Type B pancreatic cell (in vitro differentiated cells): Measurements from ENCODE around the gene IPO13. TPM values are rescaled to one million over a fixed set of nuclear protein-coding genes. Genes with fewer than 3 reads are reported as not detected.
A peak's percentile ranks its signal among the peaks of the same experiment; 100 is the strongest.

Source experiments
- DNase-seq: peaks from one replicate; pipeline ENCODE4 v3.0.0; 2021; ENCODE audit warnings: mixed read lengths; ENCODE audit not compliant: unreplicated experiment; ENCODE audit errors: extremely low spot score
- H3K27ac Mint-ChIP-seq: 2 replicates; pipeline ENCODE4 v1.8.0; 2021; ENCODE audit warnings: mild to moderate bottlenecking, mixed read lengths
- H3K27me3 Mint-ChIP-seq: 2 replicates; pipeline ENCODE4 v1.8.0; 2021; ENCODE audit warnings: mixed read lengths
- H3K36me3 Mint-ChIP-seq: 2 replicates; pipeline ENCODE4 v1.8.0; 2021; ENCODE audit warnings: mixed read lengths
- H3K4me1 Mint-ChIP-seq: one replicate; pipeline ENCODE4 v1.8.0; 2021; ENCODE audit warnings: mixed read lengths; ENCODE audit not compliant: unreplicated experiment
- H3K4me3 Mint-ChIP-seq: 2 replicates; pipeline ENCODE4 v1.8.0; 2021; ENCODE audit warnings: mild to moderate bottlenecking, mixed read lengths
- H3K9me3 Mint-ChIP-seq: 2 replicates; pipeline ENCODE4 v1.8.0; 2021; ENCODE audit warnings: mixed read lengths
- CTCF ChIP-seq: fragments of 200-600 bp; sonication (generic); conservative IDR thresholded peaks from 2 replicates; pipeline ENCODE4 v1.5.0; 2021; ENCODE audit warnings: antibody characterized with exemption, mild to moderate bottlenecking
- total RNA-seq: library from RNA; stranded (reverse); gene quantifications from 2 replicates; pipeline ENCODE4 v1.2.1, GENCODE V29; 2021; ENCODE audit warnings: low replicate concordance

The IPO13 gene
- total RNA-seq, 1 donor from 2014 or later, result 39.4 TPM

- peaks cover 46% of the 10 kb centered on the region for H3K27me3 Mint-ChIP-seq
- DNase-seq, result no peak
- H3K27ac Mint-ChIP-seq, result no peak overlapping the region
- no peaks in the 10 kb centered on the region for H3K36me3 Mint-ChIP-seq
- H3K4me1 Mint-ChIP-seq, result peaks cover 20% of the 10 kb centered on the region
- H3K4me3 Mint-ChIP-seq, result peak overlapping the region; percentile 84
- TF ChIP-seq CTCF, result no peak
- H3K9me3 Mint-ChIP-seq, result no peaks in the 10 kb centered on the region
Measured at GRCh38 chr1:43935711-43936427, 10.9 kb upstream of the IPO13 start.

- H3K36me3 Mint-ChIP-seq, result no peaks in the 10 kb centered on the region
- H3K9me3 Mint-ChIP-seq, result no peaks in the 10 kb centered on the region
- H3K27me3 Mint-ChIP-seq, result peaks cover 46% of the 10 kb centered on the region
- peak; percentile 56 for TF ChIP-seq CTCF
- no peak overlapping the region for H3K27ac Mint-ChIP-seq
- peaks cover 20% of the 10 kb centered on the region for H3K4me1 Mint-ChIP-seq
- no peak for DNase-seq
- peak overlapping the region; percentile 85 for H3K4me3 Mint-ChIP-seq
Measured at GRCh38 chr1:43936431-43937151, 10.2 kb upstream of the IPO13 start.

GRCh38 chr1:43937179-43937865, 9.4 kb upstream of the IPO13 start:
- H3K36me3 Mint-ChIP-seq, result no peaks in the 10 kb centered on the region
- peaks cover 45% of the 10 kb centered on the region for H3K27me3 Mint-ChIP-seq
- no peaks in the 10 kb centered on the region for H3K9me3 Mint-ChIP-seq
- no peak overlapping the region for H3K27ac Mint-ChIP-seq
- peak overlapping the region; percentile 85 for H3K4me3 Mint-ChIP-seq
- no peak for TF ChIP-seq CTCF
- peaks cover 20% of the 10 kb centered on the region for H3K4me1 Mint-ChIP-seq
- no peak for DNase-seq

- TF ChIP-seq CTCF, result no peak
- no peak for DNase-seq
- no peak overlapping the region for H3K27ac Mint-ChIP-seq
- peaks cover 39% of the 10 kb centered on the region for H3K27me3 Mint-ChIP-seq
- H3K4me1 Mint-ChIP-seq, result peaks cover 11% of the 10 kb centered on the region
- no peaks in the 10 kb centered on the region for H3K9me3 Mint-ChIP-seq
- peak overlapping the region; percentile 23 for H3K4me3 Mint-ChIP-seq
- no peaks in the 10 kb centered on the region for H3K36me3 Mint-ChIP-seq
Measured at GRCh38 chr1:43938383-43938782, 8.4 kb upstream of the IPO13 start.

- Mint-ChIP-seq H3K27ac (no peak overlapping the region), H3K36me3 (no peaks in the 10 kb centered on the region), H3K9me3 (no peaks in the 10 kb centered on the region), H3K4me1 (peaks cover 8% of the 10 kb centered on the region), H3K27me3 (peaks cover 36% of the 10 kb centered on the region), H3K4me3 (no peak overlapping the region)
- no peak for DNase-seq
- no peak for TF ChIP-seq CTCF
Measured at GRCh38 chr1:43938892-43939587, 7.7 kb upstream of the IPO13 start.
